ENCODE data around the gene YWHAH.

- TF ChIP-seq CTCF (IDR thresholded peaks at IDR 0.05) (no peak), ZFX (IDR thresholded peaks at IDR 0.05; ENCODE audit: borderline replicate concordance) (no peak)
These were observed 12.0 kb downstream of the YWHAH start for GRCh38 chr22:31956360-31956759.
